ENCODE results near the gene DKK1. TPM values are rescaled to one million over a fixed set of nuclear protein-coding genes. Genes with fewer than 3 reads are reported as not detected.
"Not testable (repeated sequence)": the region's sequence is repeated elsewhere in the genome, so short reads cannot be mapped to it uniquely, and the experiment has no call there.

DKK1 gene
- polyA plus RNA-seq, 3 donors = 34.8 to 39.0 (median 37.4) TPM

GRCh38 chr10:52353960-52354394 lies 39.9 kb downstream of the DKK1 start:
- DNase-seq = no peak

DNA sequence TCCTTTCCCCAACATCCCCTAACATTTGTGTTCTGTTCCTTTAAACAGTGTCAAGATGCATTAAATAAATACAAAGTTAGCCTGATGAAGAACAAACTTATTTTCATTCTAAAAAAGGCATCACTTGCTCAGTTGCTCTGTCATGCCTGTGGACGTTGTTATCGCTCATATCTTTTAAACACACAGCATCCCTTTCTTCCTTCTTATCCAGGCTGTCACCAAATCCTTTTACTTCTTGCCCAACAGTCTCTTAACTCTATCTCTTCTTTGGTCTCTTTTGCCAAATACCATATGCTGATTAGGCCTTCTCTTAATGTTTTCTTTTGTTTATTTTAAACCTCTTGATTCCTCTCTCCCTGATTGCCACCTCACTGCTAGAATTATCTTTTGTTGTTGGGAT lies 43.9 kb downstream of the DKK1 start:
- no peak for DNase-seq

- no peak for DNase-seq
Measured at GRCh38 chr10:52359441-52359840, 45.4 kb downstream of the DKK1 start.

GRCh38 chr10:52365547-52366432 lies 51.7 kb downstream of the DKK1 start:
- not testable (repeated sequence) for DNase-seq
